ENCODE data around the gene TBL2. TPM values are rescaled to one million over a fixed set of nuclear protein-coding genes. Genes with fewer than 3 reads are reported as not detected.

Gene TBL2
- 9.6 TPM for total RNA-seq
- long read RNA-seq, full-length matches to known transcripts = 18 of 22 reads
- long read RNA-seq, partial matches to known transcripts = 2 of 22 reads
- long read RNA-seq, other reads (novel, unspliced or antisense) = 2 of 22 reads

DNA sequence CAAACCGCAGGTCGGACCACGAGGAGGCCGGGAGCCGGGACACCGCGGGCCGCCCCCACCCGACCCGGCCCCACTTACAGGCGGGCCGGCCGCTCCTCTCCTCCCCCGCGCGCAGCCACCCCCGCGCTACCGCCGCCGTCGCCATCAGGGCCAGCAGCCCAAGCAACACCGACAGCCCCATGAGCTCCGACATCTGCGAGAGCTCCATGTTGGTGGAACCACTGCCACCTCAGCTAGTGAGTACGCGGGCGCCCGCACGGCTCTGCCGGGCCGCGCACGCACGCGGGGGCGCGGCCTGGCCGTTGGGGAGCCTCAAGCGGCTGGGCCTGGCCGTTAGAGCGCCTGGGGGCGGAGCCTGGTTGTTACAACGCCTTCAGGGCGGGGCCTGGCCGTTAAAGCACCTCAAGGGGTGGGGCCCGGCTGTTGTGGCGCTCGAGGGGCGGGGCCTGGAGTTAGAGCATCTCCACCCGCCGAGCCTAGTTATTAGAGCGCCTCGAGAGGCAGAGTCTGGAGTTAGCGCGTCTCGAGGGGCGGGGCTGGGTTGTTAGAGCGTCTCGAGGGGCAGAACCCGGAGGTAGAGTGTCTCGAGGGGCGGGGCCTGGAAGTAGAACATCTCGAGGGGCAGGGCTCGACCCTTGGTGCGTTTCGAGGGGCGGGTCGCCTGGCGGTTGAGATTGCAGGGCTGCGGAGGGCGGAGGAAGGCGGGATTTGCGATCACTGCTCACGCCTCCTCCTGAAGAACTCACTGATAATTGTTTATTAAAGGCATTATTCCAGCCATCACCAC, at the start of gene TBL2:
TSS of gene TBL2 (minus strand) at position 238 of the 787 bp plus-strand sequence. CDS start at position 208, 30 bp downstream.
- TF ChIP-seq CTCF (IDR thresholded peaks at IDR 0.05; ENCODE audit: borderline replicate concordance) = peak; percentile 27
- intact Hi-C loops (cut with micrococcal nuclease) = no loop called here
- peaks cover 15% of the 10 kb centered on the region for H3K36me3 ChIP-seq
- peak within 1 kb of the TSS; percentile 94 for H3K4me3 ChIP-seq
- peak; percentile 99 for DNase-seq
- H3K27ac ChIP-seq (replicated peaks) = peak within 1 kb of the TSS; percentile 88
- H3K4me1 ChIP-seq = peaks cover 30% of the 10 kb centered on the region
- no peaks in the 10 kb centered on the region for H3K9me3 ChIP-seq (replicated peaks)
- H3K27me3 ChIP-seq (ENCODE audit: low read depth) = no peaks in the 10 kb centered on the region

DNA sequence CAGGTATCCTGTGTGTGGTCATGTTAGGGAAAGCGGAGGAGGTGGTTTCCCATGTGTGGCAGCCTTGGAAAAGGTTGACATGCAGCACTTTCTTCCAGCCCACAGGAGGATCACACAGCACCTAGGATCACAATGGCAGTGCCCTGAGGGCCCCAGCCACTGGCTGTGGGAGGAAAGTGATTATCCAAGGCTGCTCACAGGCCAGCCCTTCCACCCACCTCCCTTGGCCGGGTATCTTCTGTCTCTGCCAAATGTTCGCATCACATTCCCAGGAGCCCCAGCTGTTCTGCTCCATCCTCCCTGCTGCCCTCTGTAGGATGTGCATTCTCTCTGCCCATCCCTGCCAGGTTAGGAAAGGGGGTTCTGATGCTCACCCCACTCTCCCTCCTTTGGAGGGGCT, 48.4 kb upstream of the TBL2 start:
- H3K36me3 ChIP-seq = no peaks in the 10 kb centered on the region
- H3K4me3 ChIP-seq = no peak overlapping the region
- H3K9me3 ChIP-seq (replicated peaks) = no peaks in the 10 kb centered on the region
- peaks cover 96% of the 10 kb centered on the region for H3K27me3 ChIP-seq (ENCODE audit: low read depth)
- DNase-seq = no peak
- H3K4me1 ChIP-seq = peaks cover 25% of the 10 kb centered on the region
- intact Hi-C loops (cut with micrococcal nuclease) = no loop called here
- no peak overlapping the region for H3K27ac ChIP-seq (replicated peaks)
- no peak for TF ChIP-seq CTCF (IDR thresholded peaks at IDR 0.05; ENCODE audit: borderline replicate concordance)

- no peak overlapping the region for H3K4me3 ChIP-seq
- no peaks in the 10 kb centered on the region for H3K36me3 ChIP-seq
- H3K27me3 ChIP-seq (ENCODE audit: low read depth) = peaks cover 96% of the 10 kb centered on the region
- DNase-seq = no peak
- no peaks in the 10 kb centered on the region for H3K9me3 ChIP-seq (replicated peaks)
- intact Hi-C loops (cut with micrococcal nuclease) = no loop called here
- H3K4me1 ChIP-seq = peaks cover 25% of the 10 kb centered on the region
- TF ChIP-seq CTCF (IDR thresholded peaks at IDR 0.05; ENCODE audit: borderline replicate concordance) = no peak
- H3K27ac ChIP-seq (replicated peaks) = no peak overlapping the region
These were observed 46.9 kb upstream of the TBL2 start for GRCh38 chr7:73625276-73625675.

- Histone ChIP-seq H3K27me3 (ENCODE audit: low read depth) (peaks cover 90% of the 10 kb centered on the region), H3K9me3 (replicated peaks) (no peaks in the 10 kb centered on the region), H3K4me3 (peak overlapping the region; percentile 68), H3K4me1 (peaks cover 25% of the 10 kb centered on the region), H3K36me3 (no peaks in the 10 kb centered on the region), H3K27ac (replicated peaks) (no peak overlapping the region)
- intact Hi-C loops (cut with micrococcal nuclease) = no loop called here
- TF ChIP-seq CTCF (IDR thresholded peaks at IDR 0.05; ENCODE audit: borderline replicate concordance) = no peak
- no peak for DNase-seq
These were observed 46.3 kb upstream of the TBL2 start for GRCh38 chr7:73624669-73625001.

GRCh38 chr7:73623798-73624668, 45.7 kb upstream of the TBL2 start, which contains the start of gene MLXIPL:
MLXIPL (minus strand) TSS chr7:73624522; CDS start chr7:73624492, 30 bp downstream.
- H3K36me3 ChIP-seq = no peaks in the 10 kb centered on the region
- DNase-seq = peak; percentile 70
- H3K4me1 ChIP-seq = peaks cover 25% of the 10 kb centered on the region
- no peak within 1 kb of the TSS for H3K27ac ChIP-seq (replicated peaks)
- no peak for TF ChIP-seq CTCF (IDR thresholded peaks at IDR 0.05; ENCODE audit: borderline replicate concordance)
- H3K27me3 ChIP-seq (ENCODE audit: low read depth) = peaks cover 84% of the 10 kb centered on the region
- H3K4me3 ChIP-seq = peak within 1 kb of the TSS; percentile 68
- intact Hi-C loops (cut with micrococcal nuclease) = no loop called here
- no peaks in the 10 kb centered on the region for H3K9me3 ChIP-seq (replicated peaks)

Measured in left ventricle myocardium inferior (tissue), 1 donor.